Naive thymus-derived CD4-positive, alpha-beta T cell (primary cell): ENCODE data around the gene TNRC6A. TPM values are rescaled to one million over a fixed set of nuclear protein-coding genes. Genes with fewer than 3 reads are reported as not detected.

ENCODE experiments used
- ATAC-seq: fragments of 150-1000 bp; cut with Tn5 transposase; 2 replicates; pipeline ENCODE4 v1.10.0; 2021; ENCODE audit warnings: mild to moderate bottlenecking, moderate library complexity
- CTCF ChIA-PET: fragments of 350-600 bp; sonication (Branson Sonifier 250); formaldehyde crosslinking; loops from one replicate; lab custom pipeline; 2021; ENCODE audit warnings: antibody characterized with exemption; lab: Charles Lee
- POLR2A ChIA-PET: fragments of 350-600 bp; sonication (Branson Sonifier 250); formaldehyde crosslinking; loops from one replicate; lab custom pipeline; 2021; ENCODE audit warnings: antibody characterized with exemption, inconsistent platforms; lab: Charles Lee
- DNase-seq, 9 donors: peaks; one replicate each; pipeline versions ENCODE4 v3.0.0 to v3.0.0-alpha.2; 2020 to 2022; ENCODE audit warnings: mixed read lengths in 1 of 9
- H3K27ac ChIP-seq: one replicate; pipeline ENCODE4 v1.7.0; 2013; ENCODE audit warnings: mild to moderate bottlenecking, low read depth, low read length, moderate library complexity
- H3K27me3 ChIP-seq, 2 donors: one replicate each; pipeline ENCODE4 v1.7.0; 2013; ENCODE audit warnings: low read length in 2 of 2, mild to moderate bottlenecking in 2 of 2, moderate library complexity in 2 of 2; ENCODE audit not compliant: control insufficient read depth in 2 of 2, insufficient read depth in 2 of 2
- H3K36me3 ChIP-seq, 3 experiments: 1 replicate in 2 of 3; 2 replicates in 1 of 3; pipeline ENCODE4 v1.7.0; 2013; ENCODE audit warnings: low read length in 3 of 3, mild to moderate bottlenecking in 3 of 3, moderate library complexity in 1 of 3; ENCODE audit not compliant: insufficient read depth in 3 of 3, control insufficient read depth in 2 of 3
- H3K4me1 ChIP-seq, 2 donors: one replicate each; pipeline ENCODE4 v1.7.0; 2013; ENCODE audit warnings: low read length in 2 of 2, mild to moderate bottlenecking in 2 of 2, moderate library complexity in 1 of 2; ENCODE audit not compliant: control insufficient read depth in 2 of 2, insufficient read depth in 2 of 2
- H3K4me3 ChIP-seq: 2 replicates; pipeline ENCODE4 v1.7.0; 2013; ENCODE audit warnings: mild to moderate bottlenecking, low read length
- H3K9me3 ChIP-seq, 3 experiments: 1 replicate in 2 of 3; 2 replicates in 1 of 3; pipeline ENCODE4 v1.7.0; 2013; ENCODE audit warnings: low read length in 3 of 3; ENCODE audit not compliant: control insufficient read depth in 2 of 3
- H3K27ac Mint-ChIP-seq, 9 donors: one replicate each; pipeline ENCODE4 v1.8.0; 2020 to 2022; ENCODE audit warnings: mixed read lengths in 9 of 9, mild to moderate bottlenecking in 8 of 9, moderate library complexity in 5 of 9, inconsistent platforms in 2 of 9
- H3K27me3 Mint-ChIP-seq, 5 donors: one replicate each; pipeline ENCODE4 v1.8.0; 2021 to 2022; ENCODE audit warnings: mixed read lengths in 5 of 5, mild to moderate bottlenecking in 1 of 5
- H3K36me3 Mint-ChIP-seq, 5 donors: one replicate each; pipeline ENCODE4 v1.8.0; 2020 to 2022; ENCODE audit warnings: mixed read lengths in 5 of 5, mild to moderate bottlenecking in 3 of 5, inconsistent platforms in 1 of 5
- H3K4me1 Mint-ChIP-seq, 7 donors: one replicate each; pipeline ENCODE4 v1.8.0; 2020 to 2022; ENCODE audit warnings: mixed read lengths in 7 of 7, mild to moderate bottlenecking in 3 of 7, inconsistent platforms in 1 of 7
- H3K4me3 Mint-ChIP-seq, 10 donors: one replicate each; pipeline ENCODE4 v1.8.0; 2020 to 2022; ENCODE audit warnings: mild to moderate bottlenecking in 10 of 10, mixed read lengths in 10 of 10, moderate library complexity in 6 of 10, inconsistent platforms in 2 of 10
- H3K9me3 Mint-ChIP-seq, 11 donors: one replicate each; pipeline ENCODE4 v1.8.0; 2020 to 2022; ENCODE audit warnings: mixed read lengths in 11 of 11, mild to moderate bottlenecking in 4 of 11, inconsistent platforms in 1 of 11, moderate library complexity in 1 of 11
- intact Hi-C, 2 donors: fragments of 100-400 bp; cut with micrococcal nuclease; formaldehyde crosslinking; loops; one replicate each; pipeline ENCODE4 v1.15.1; 2023
- polyA plus RNA-seq, 2 donors: library from polyadenylated mRNA; unstranded; fragments of 300-500 nt; fragmentation: Illumina TruSeq; gene quantifications; one replicate each; pipeline ENCODE4 v1.2.3, GENCODE V29; 2021
- total RNA-seq, 6 experiments: library from RNA in 5 of 6; stranded (reverse) in 5 of 6; gene quantifications; 1 replicate in 5 of 6; 2 replicates in 1 of 6; pipeline ENCODE4 v1.2.3 and lab custom pipeline; 2021 to 2026

Gene TNRC6A
- total and polyA plus RNA-seq, 7 experiments from 2014 or later, result 13.4 to 110 (median 75.2) TPM

GRCh38 chr16:24688359-24688758, 41.1 kb upstream of the TNRC6A start:
- no peak overlapping the region for H3K4me3 Mint-ChIP-seq
- intact Hi-C loops, result no loop called here
- H3K9me3 Mint-ChIP-seq, result peaks cover 0 to 4% (median 0%) of the 10 kb centered on the region in 11 donors
- no peaks in the 10 kb centered on the region for H3K27me3 ChIP-seq
- ATAC-seq, result no peak
- POLR2A ChIA-PET, result no interaction called here
- no peak overlapping the region for H3K27ac ChIP-seq
- no peaks in the 10 kb centered on the region for H3K4me1 ChIP-seq
- H3K27ac Mint-ChIP-seq, result no peak overlapping the region
- H3K4me1 Mint-ChIP-seq, result peaks cover 0 to 8% (median 0%) of the 10 kb centered on the region in 7 donors
- no peaks in the 10 kb centered on the region for H3K36me3 ChIP-seq
- CTCF ChIA-PET, result no interaction called here
- no peaks in the 10 kb centered on the region for H3K36me3 Mint-ChIP-seq
- DNase-seq, result no peak
- no peak overlapping the region for H3K4me3 ChIP-seq
- H3K9me3 ChIP-seq, result no peaks in the 10 kb centered on the region
- peaks cover 0 to 16% (median 12%) of the 10 kb centered on the region in 5 donors for H3K27me3 Mint-ChIP-seq

- H3K4me1 ChIP-seq, result no peaks in the 10 kb centered on the region
- Mint-ChIP-seq H3K27ac (no peak overlapping the region), H3K9me3 (peaks cover 0 to 4% (median 0%) of the 10 kb centered on the region in 11 donors), H3K36me3 (no peaks in the 10 kb centered on the region), H3K27me3 (peaks cover 0 to 16% (median 12%) of the 10 kb centered on the region in 5 donors), H3K4me1 (peaks cover 0 to 8% (median 0%) of the 10 kb centered on the region in 7 donors), H3K4me3 (no peak overlapping the region)
- H3K36me3 ChIP-seq, result no peaks in the 10 kb centered on the region
- no peak overlapping the region for H3K4me3 ChIP-seq
- ChIA-PET POLR2A (no interaction called here), CTCF (no interaction called here)
- H3K27me3 ChIP-seq, result no peaks in the 10 kb centered on the region
- no peak overlapping the region for H3K27ac ChIP-seq
- DNase-seq (no peak), ATAC-seq (no peak)
- H3K9me3 ChIP-seq, result no peaks in the 10 kb centered on the region
- intact Hi-C loops, result no loop called here
Measured at GRCh38 chr16:24689128-24689527, 40.3 kb upstream of the TNRC6A start.

- ChIA-PET CTCF (no interaction called here), POLR2A (no interaction called here)
- Histone ChIP-seq H3K9me3 (no peaks in the 10 kb centered on the region), H3K27me3 (no peaks in the 10 kb centered on the region), H3K4me1 (no peaks in the 10 kb centered on the region), H3K36me3 (no peaks in the 10 kb centered on the region), H3K4me3 (no peak overlapping the region), H3K27ac (no peak overlapping the region)
- no peak for ATAC-seq
- Mint-ChIP-seq H3K9me3 (peaks cover 0 to 2% (median 0%) of the 10 kb centered on the region in 11 donors), H3K4me3 (no peak overlapping the region), H3K27me3 (peaks cover 0 to 9% (median 8%) of the 10 kb centered on the region in 5 donors), H3K36me3 (no peaks in the 10 kb centered on the region), H3K27ac (no peak overlapping the region), H3K4me1 (no peaks in the 10 kb centered on the region)
- intact Hi-C loops, result no loop called here
- no peak for DNase-seq
Measured at GRCh38 chr16:24692854-24693253, 36.6 kb upstream of the TNRC6A start.

GRCh38 chr16:24694931-24695330, 34.5 kb upstream of the TNRC6A start:
- ChIA-PET CTCF (no interaction called here), POLR2A (no interaction called here)
- no peak for ATAC-seq
- Mint-ChIP-seq H3K27ac (no peak overlapping the region), H3K27me3 (peaks cover 0 to 5% (median 0%) of the 10 kb centered on the region in 5 donors), H3K4me3 (no peak overlapping the region), H3K9me3 (peaks cover 0 to 4% (median 0%) of the 10 kb centered on the region in 11 donors), H3K36me3 (no peaks in the 10 kb centered on the region), H3K4me1 (no peaks in the 10 kb centered on the region)
- H3K27ac ChIP-seq, result no peak overlapping the region
- intact Hi-C loops, result no loop called here
- H3K27me3 ChIP-seq, result no peaks in the 10 kb centered on the region
- DNase-seq, result no peak
- H3K4me1 ChIP-seq, result no peaks in the 10 kb centered on the region
- no peaks in the 10 kb centered on the region for H3K36me3 ChIP-seq
- H3K9me3 ChIP-seq, result no peaks in the 10 kb centered on the region
- no peak overlapping the region for H3K4me3 ChIP-seq

- H3K27me3 ChIP-seq, result no peaks in the 10 kb centered on the region
Measured at GRCh38 chr16:24696699-24697098, 32.8 kb upstream of the TNRC6A start.

GRCh38 chr16:24698308-24698707, 31.1 kb upstream of the TNRC6A start:
- CTCF ChIA-PET, result no interaction called here
- no peak overlapping the region for H3K4me3 ChIP-seq

More at GRCh38 chr16:24696699-24697098, 32.8 kb upstream of the TNRC6A start:
- Histone ChIP-seq H3K9me3 (no peaks in the 10 kb centered on the region), H3K4me3 (no peak overlapping the region), H3K27ac (no peak overlapping the region), H3K36me3 (no peaks in the 10 kb centered on the region), H3K4me1 (no peaks in the 10 kb centered on the region)
- no peaks in the 10 kb centered on the region for H3K4me1 Mint-ChIP-seq
- ATAC-seq (no peak), DNase-seq (no peak)
- no peak overlapping the region for H3K27ac Mint-ChIP-seq
- H3K4me3 Mint-ChIP-seq, result no peak overlapping the region
- peaks cover 0 to 8% (median 0%) of the 10 kb centered on the region in 5 donors for H3K27me3 Mint-ChIP-seq
- intact Hi-C loops, result no loop called here
- CTCF ChIA-PET, result no interaction called here
- H3K36me3 Mint-ChIP-seq, result no peaks in the 10 kb centered on the region
- POLR2A ChIA-PET, result no interaction called here
- H3K9me3 Mint-ChIP-seq, result peaks cover 0 to 4% (median 0%) of the 10 kb centered on the region in 11 donors

GRCh38 chr16:24699151-24699723, 30.2 kb upstream of the TNRC6A start:
- Histone ChIP-seq H3K9me3 (no peaks in the 10 kb centered on the region), H3K27me3 (no peaks in the 10 kb centered on the region), H3K27ac (no peak overlapping the region), H3K36me3 (no peaks in the 10 kb centered on the region), H3K4me1 (no peaks in the 10 kb centered on the region), H3K4me3 (no peak overlapping the region)
- ChIA-PET CTCF (interaction anchor here (1.0 kb wide), 1 partner anchor 193 kb away, joined by 3 read pairs; no protein-coding TSS in a partner anchor), POLR2A (no interaction called here)
- H3K27me3 Mint-ChIP-seq, result peaks cover 0 to 9% (median 5%) of the 10 kb centered on the region in 5 donors
- H3K27ac Mint-ChIP-seq, result no peak overlapping the region
- no peak overlapping the region for H3K4me3 Mint-ChIP-seq
- H3K4me1 Mint-ChIP-seq, result no peaks in the 10 kb centered on the region
- H3K36me3 Mint-ChIP-seq, result no peaks in the 10 kb centered on the region
- ATAC-seq (no peak), DNase-seq (no peak)
- intact Hi-C loops, result no loop called here
- peaks cover 0 to 4% (median 0%) of the 10 kb centered on the region in 11 donors for H3K9me3 Mint-ChIP-seq

More at GRCh38 chr16:24698308-24698707, 31.1 kb upstream of the TNRC6A start:
- Histone ChIP-seq H3K27ac (no peak overlapping the region), H3K4me1 (no peaks in the 10 kb centered on the region), H3K36me3 (no peaks in the 10 kb centered on the region), H3K27me3 (no peaks in the 10 kb centered on the region), H3K9me3 (no peaks in the 10 kb centered on the region)
- no peak for DNase-seq
- H3K9me3 Mint-ChIP-seq, result peaks cover 0 to 4% (median 0%) of the 10 kb centered on the region in 11 donors
- POLR2A ChIA-PET, result no interaction called here
- no peaks in the 10 kb centered on the region for H3K36me3 Mint-ChIP-seq
- H3K27me3 Mint-ChIP-seq, result peaks cover 0 to 9% (median 5%) of the 10 kb centered on the region in 5 donors
- no peak overlapping the region for H3K4me3 Mint-ChIP-seq
- intact Hi-C loops, result no loop called here
- ATAC-seq, result no peak
- H3K27ac Mint-ChIP-seq, result no peak overlapping the region
- H3K4me1 Mint-ChIP-seq, result no peaks in the 10 kb centered on the region
